Raji (cell line): ENCODE data around the gene HDAC10.

ENCODE experiments used
- POLR2A ChIP-seq: IDR thresholded peaks from 2 replicates; pipeline ENCODE4 v1.6.1; 2011; ENCODE audit warnings: low read depth, low read length, control low read depth; ENCODE audit not compliant: insufficient read depth

The HDAC10 gene

DNA sequence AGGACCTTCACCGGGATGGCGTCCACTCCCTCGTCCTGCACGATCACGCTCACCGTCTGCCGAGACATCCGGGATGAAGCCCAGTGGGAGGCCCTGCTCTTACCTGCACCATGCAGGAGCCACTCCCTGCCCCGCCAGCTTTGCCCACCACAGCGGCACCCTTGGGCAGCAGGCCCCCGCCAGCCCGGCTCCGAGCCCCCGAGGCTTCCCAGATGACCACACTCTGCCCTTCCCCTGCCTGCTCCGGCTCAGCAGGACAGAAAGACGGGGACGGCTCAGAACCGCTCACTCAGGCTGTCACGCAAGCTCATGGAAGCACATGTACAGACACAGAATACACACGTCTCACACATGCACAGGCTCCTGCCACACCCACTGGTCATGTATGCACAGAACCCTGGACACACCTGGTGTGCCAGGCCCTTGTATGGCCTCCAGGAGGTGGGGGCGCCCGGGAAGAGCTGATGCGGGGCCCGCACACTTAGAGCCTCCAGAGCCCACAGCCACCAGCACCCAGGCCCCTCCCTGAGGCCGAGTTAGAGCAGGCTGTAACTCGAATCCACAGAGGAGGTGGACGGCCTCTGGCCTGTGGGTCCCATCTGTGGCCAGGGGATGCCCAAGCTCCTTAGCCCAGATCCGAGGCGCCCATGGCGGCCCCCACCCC lies 28.0 kb upstream of the HDAC10 start:
- no peak for TF ChIP-seq POLR2A

GRCh38 chr22:50278461-50278860 lies 27.4 kb upstream of the HDAC10 start:
- TF ChIP-seq POLR2A: no peak

GRCh38 chr22:50277761-50278160 lies 26.7 kb upstream of the HDAC10 start:
- TF ChIP-seq POLR2A: no peak

DNA sequence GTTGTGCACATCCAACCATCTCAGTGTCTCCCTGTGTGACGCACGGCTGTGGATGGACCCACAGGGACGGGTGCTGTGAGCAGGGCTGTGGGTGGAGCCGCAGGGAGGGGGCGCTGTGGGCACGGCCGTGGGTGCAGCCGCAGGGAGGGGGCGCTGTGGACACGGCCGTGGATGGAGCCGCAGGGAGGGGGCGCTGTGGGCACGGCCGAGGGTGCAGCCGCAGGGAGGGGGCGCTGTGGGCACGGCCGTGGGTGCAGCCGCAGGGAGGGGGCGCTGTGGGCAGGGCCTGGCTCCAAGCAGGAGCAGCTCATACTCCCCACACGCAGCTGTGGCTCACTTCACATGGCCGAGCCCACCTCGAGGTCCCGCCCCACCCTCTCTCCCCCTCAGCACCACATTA lies 25.1 kb upstream of the HDAC10 start:
- 0 out of 2 replicates have a peak, but pooled peaks have one; percentile 27 for TF ChIP-seq POLR2A

GRCh38 chr22:50275181-50276055 lies 24.4 kb upstream of the HDAC10 start:
- no peak for TF ChIP-seq POLR2A

GRCh38 chr22:50274771-50275170 lies 23.7 kb upstream of the HDAC10 start:
- TF ChIP-seq POLR2A: no peak

DNA sequence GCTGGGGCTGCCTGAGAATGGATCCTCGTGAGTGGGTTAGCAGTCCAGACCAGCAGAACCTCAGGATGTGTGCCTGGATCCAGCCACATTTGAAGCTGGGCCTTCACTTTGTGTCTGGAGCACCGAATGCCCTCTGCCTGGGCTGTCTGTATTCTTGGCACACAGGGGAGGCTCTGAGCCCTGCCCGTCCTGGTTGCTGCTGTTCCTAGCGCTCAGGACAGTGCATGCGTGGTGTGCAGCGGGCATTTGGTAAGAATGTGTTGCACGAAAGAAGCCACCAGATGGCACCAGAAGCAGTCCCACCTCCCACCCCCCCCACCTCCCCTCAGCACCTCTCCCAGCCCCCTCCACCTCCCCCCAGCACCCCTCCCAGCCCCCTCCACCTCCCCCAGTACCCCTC lies 23.2 kb upstream of the HDAC10 start:
- no peak for TF ChIP-seq POLR2A

DNA sequence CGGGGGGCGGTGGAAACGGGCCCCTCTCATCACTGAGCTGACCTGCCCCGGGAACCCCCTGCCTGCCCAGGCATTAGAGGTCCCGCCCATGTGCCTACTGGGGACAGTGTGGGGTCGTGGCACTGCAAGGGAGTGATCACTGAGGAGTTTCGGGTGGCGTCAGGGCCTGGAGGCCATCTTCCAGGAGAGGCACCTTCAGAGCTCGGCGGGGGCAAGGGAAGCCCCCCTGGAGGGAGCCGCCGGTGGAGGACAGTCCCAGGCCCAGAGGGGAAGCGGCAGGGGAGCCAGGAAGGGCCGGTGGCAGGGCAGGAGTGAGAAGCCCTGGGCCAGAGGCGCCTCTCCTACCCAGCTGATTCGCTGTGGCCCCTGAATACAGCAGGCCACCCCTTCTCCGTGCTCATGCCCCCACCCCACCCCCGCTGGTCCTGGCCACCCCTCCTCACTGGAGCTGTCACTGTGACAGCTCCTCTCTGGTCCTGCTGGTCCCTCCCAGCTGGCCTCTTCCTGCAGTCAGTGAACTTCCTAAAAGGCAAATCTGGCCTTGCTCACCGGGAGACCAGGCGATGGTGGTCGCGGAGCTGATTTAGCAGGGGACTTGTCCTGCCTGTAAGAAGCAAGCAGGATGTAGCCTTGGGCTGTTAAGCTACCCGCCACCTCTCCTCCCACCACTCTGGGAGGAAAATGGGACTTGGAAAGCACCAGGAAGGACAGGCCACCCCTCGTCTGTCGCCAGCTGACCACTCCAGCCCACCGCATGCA lies 21.2 kb upstream of the HDAC10 start:
- TF ChIP-seq POLR2A: no peak

- no peak for TF ChIP-seq POLR2A
Observed at GRCh38 chr22:50271519-50271970, 20.5 kb upstream of the HDAC10 start.

GRCh38 chr22:50270666-50271394 lies 19.8 kb upstream of the HDAC10 start:
- no peak for TF ChIP-seq POLR2A

- no peak for TF ChIP-seq POLR2A
Observed at GRCh38 chr22:50269970-50270665, 19.1 kb upstream of the HDAC10 start, which contains the start of gene MAPK11. Gene MAPK11 (minus strand): TSS chr22:50270380. CDS start chr22:50270292, 88 bp downstream.

GRCh38 chr22:50269573-50269969 lies 18.5 kb upstream of the HDAC10 start:
- TF ChIP-seq POLR2A: no peak

DNA sequence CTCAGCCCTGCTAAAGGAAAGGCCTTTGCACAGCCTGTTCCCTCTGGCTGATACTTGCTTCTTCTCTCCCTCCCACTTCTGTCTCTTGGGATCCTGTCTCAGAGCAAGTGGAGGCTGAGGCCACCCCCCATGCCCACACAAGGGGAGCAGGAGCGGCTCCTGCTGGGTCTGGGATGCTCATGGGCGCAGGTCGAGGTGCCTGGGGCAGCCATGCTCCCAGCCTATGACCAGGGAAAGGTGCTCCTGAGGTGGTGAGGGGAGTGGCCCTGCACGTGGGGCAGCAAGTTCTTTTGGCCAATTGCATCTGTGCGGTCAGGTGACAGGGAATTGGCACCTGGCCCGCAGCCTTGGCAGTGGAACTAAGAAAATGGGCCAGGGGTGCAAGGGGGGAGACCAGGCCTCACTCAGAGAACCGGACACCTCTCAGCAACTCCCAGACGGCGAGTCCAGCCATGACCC lies 17.6 kb upstream of the HDAC10 start:
- no peak for TF ChIP-seq POLR2A

- TF ChIP-seq POLR2A: no peak
Observed at GRCh38 chr22:50267591-50268390, 16.7 kb upstream of the HDAC10 start.

GRCh38 chr22:50266994-50267393 lies 15.9 kb upstream of the HDAC10 start:
- TF ChIP-seq POLR2A: no peak
